GM10847 (cell line): ENCODE results near the gene MOAP1.

Experiments
- POLR2A ChIP-seq: IDR thresholded peaks from 2 replicates; pipeline ENCODE4 v1.6.1; 2011; ENCODE audit not compliant: insufficient read length; ENCODE audit errors: extremely low read depth

Gene MOAP1

DNA sequence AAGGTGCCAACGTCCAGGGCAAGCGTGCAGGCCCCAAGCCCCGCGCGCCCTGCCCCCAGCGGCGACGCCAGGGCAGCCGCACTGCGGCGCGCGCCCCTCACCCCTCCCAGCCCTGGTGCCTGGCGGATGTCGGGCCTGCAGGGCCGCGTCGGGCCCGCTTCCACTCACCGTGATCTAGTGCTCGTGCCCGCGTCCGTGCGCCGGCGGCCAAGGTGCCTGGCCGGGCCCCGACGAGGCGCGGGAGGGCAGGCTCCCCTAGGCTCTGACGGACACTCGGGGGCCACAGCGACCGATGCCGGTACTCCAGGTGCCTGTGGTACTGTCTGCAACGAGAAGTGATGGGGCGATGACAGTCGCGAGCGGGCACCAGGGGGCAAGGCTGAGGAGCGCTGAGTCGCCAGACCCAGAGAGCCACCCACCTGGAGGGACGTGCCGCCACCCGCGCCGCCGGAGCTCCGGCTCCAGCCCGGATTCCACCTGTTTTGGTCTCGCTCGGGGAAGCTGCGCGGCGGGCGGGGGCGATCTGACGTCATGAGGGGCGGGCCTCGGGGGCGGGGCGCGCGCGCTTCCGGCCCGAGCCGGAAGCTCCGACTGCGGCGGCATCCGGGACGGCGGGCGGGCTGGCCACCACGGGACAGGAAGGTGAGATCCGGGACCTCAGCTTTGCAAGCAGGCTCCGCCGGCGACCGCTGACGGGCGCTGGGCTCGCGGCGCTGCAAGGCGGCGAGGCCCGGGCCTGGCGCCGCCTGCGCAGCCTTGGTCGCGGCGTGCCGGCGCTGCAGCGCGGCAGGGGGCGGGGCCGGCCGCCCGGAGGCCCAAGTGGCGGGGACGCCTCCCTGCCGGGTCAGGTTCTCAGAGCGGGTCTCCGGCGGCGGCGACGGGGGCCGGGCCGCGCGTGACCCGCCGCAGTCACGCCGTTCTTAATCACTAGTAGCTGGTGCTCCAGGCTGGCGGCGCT lies at the start of gene MOAP1, which contains the start of gene LYSET:
Gene MOAP1, minus strand, starts transcription at position 507 of the 958 bp plus-strand sequence. CDS start 655 bp downstream, outside the sequence.
Gene LYSET, plus strand, starts transcription at position 927 of the 958 bp plus-strand sequence. CDS start 89 bp downstream, outside the sequence.
- TF ChIP-seq POLR2A, result peak; percentile 72

DNA sequence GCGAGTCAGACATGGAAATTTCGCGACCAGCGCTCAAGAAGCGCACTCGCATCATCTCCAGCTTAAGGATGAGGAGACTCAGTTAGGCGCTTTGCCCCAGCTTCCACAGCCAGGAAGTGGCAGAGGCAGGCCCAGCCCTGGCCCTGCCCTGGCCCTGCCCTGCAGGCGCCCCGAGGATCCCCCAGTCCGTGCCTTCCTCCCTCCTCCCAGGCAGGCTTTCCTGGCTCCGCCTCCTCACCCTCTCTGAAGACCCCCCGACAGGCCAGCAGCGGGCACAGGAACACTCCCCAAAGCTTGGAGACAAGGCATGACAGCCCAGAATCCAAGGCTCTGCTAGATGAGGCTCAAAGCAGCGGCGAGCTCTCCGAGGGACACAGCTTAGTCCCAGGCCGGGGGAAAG lies 47.5 kb upstream of the MOAP1 start:
- TF ChIP-seq POLR2A, result no peak

DNA sequence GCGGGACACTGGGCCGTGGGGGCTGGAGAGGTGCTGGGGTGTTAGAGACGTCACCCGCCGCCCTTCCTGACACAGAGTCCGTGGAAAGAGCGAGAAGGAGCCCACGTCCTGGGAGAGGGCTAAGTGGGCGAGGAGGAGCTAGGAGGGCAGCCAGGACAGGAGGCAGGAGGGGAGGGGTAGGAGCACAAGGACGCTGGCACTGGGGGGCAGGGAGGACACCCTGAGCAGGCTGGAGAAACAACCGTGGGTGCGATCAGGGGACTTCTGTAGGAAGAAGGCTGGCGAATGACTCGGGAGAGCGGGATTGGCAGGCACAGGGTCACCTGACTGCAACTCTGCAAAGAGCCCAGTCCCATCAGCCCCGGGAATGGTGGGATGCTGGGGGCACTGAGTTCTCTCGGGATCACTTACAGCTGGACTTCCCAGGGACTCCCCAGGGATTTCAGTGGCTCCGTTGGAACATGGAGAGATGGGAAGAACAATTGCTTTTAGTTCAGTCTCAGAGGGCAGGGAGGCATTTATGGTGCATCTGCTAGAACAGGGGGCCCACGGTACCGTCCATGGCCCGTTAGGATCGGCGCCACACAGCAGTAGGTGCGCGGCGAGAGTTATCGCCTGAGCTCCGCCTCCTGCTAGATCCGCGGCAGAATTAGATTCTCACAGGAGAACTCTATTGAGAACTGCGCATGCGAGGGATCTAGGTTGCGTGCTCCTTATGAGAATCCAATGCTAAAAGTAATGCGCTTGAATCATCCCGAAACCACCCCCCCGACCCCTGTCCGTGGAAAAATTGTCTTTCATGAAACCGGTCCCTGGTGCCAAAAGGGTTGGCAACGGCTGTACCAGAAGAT lies 46.7 kb upstream of the MOAP1 start:
- TF ChIP-seq POLR2A, result no peak

DNA sequence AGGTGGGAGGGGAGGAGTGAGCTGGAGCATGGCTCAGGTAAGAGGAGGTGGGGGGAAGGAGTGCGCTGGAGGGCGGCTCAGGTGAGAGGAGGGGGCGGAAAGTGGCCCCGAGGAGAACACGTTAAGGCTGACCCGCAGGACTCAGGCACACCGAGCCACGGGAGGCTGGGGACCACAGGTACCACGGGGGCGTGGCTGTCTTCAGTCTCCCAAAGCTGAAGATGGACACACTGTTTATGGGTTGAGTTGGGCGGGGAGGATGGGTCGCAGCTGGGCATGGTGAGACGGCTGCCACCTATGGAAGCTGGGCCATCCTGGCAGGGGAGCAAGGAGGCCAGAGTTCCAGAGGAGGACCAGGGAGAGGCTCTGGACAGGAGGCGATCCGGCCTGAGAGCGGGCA lies 45.8 kb upstream of the MOAP1 start:
- TF ChIP-seq POLR2A, result no peak

DNA sequence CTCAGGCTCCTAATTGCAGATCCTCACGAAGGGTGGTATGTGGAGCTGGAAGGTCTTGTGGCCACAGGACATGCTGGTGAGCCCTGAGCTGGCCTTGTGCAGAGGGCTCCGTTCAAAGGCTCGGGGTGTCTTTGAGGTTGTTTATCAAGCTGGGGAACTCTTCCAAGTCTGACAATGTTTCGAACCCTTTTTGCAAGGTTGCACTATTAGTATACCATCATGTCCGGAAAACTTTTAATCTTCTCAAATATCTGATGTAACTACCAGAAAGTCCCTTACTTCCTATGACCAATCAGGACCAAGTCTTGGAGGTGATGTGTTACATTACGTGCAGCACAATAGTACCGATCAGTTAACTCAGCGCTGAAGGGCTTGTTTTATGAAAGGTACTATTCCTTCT lies 43.9 kb upstream of the MOAP1 start:
- TF ChIP-seq POLR2A, result no peak

DNA sequence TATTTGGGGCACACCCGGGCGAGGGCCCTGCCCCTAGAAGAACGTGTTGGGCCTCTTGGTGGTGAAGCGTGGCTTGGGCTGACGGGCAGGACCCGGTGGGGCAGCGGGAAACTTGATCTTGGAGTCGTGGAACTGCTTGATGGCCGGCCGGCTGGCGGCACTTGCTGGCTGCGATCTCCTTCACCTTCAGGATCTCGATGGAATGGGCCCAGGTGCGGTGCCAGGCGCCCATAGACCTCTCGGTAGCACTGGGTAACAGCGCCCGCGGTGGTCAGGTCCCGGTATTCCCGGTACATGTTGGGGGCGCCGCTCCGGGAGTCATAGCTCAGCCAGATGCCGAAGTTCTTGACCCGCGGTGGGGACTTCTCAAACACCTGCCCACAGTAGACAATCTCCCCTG lies 38.9 kb upstream of the MOAP1 start:
- TF ChIP-seq POLR2A, result no peak

GRCh38 chr14:93220509-93220908 lies 35.8 kb upstream of the MOAP1 start:
- no peak for TF ChIP-seq POLR2A

DNA sequence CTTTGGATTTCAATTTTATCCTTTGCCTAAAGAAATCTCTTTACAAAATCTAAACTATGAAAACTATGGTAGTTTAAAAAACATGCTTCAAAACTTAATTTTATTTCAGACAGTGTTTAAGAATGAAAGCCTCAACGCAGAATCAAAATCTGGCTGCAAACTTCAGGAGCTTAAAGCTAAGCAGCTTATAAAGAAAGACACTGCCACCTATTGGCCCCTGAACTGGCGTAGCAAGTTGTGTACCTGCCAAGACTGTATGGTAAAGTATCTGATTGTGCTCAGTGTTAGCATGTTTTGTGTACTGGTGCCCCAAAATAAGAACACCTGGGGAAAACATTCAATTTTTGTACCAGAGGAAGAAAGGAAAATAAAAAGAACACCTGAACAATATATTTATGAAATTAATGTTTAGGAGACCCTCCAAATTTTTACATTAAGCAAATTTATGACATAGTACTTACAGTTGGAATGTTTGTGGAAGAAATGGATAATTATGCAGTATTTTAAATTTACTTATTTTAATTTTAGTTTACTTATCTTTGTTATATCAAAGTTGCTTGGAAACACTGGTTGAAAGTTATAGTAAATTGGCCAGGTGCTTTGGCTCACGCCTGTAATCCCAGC lies 34.5 kb upstream of the MOAP1 start:
- no peak for TF ChIP-seq POLR2A

DNA sequence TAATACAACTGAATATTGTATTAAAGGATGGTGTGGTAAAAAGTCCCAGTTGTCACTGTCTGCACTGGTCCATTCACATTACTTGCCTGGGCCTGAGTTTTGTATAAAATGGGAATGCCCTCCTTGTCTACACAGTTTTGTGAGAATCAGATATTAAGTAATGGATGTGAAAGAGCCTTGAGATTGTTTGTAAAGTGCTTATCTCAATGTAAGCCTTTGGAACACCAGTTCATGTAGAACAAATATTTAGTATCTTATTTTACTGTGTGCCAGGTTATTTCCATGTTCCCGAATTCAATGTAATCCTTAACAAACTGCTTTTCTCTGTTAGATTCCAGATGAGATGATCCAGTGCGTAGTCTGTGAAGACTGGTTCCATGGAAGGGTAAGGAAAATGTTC lies 29.9 kb upstream of the MOAP1 start:
- no peak for TF ChIP-seq POLR2A

DNA sequence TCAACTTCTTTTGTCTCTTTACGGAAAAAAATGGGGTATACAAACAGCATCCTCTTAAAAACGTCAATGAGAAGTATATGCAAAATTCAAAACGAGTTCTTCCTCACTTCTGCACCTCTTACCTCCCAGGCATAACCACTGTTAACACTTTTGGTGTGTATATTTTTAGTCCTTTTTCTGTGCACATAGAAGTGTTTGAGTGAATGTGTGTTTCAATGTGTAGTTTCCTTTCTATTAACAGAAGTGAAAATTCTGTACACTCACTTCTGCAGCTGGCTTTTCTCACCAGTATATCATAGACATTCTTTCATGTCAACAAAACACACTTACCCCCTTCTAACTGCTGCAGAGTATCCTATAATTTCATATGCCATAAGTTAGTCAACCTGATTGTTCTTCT lies 27.7 kb upstream of the MOAP1 start:
- TF ChIP-seq POLR2A, result no peak

DNA sequence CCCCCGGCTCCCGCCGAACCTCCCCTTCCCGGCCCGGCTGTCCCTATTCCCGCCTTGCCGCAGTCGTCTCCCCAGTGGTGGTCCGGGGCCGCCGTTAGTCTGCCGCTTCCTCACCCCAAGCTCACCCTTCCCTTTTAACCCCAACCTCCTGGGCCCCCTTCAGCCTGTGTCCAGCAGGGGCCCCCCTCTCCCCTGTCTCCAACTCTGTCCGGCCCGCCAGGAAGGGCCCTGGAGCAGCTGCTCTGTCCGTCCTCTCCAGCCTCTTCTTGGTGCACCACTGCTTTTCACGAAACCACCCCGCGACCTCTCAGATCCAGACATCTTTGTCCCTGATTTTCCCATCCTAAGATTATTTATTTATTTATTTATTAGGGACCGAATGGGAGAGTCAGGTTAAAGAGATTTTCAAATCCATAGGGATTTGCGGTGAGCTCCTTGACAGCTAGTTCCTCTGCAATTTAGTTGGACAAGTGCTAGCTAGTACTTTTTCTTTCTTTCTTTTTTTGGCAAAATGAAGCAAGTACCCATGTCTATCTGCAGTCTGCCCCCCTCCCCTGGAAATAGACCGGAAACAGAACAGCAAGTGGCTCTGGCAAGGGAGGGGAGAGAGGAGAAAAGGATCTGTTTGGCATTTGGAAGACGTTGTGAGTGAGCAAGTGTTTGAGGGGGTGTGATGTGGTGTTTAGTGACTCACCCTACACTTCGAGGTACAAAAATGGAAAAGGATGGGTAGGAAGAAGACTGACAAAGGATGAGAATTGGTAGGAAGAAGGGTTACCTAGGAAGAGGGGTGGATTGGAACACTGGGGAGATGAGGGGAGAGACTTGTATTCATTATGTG lies 23.0 kb upstream of the MOAP1 start:
- no peak for TF ChIP-seq POLR2A

DNA sequence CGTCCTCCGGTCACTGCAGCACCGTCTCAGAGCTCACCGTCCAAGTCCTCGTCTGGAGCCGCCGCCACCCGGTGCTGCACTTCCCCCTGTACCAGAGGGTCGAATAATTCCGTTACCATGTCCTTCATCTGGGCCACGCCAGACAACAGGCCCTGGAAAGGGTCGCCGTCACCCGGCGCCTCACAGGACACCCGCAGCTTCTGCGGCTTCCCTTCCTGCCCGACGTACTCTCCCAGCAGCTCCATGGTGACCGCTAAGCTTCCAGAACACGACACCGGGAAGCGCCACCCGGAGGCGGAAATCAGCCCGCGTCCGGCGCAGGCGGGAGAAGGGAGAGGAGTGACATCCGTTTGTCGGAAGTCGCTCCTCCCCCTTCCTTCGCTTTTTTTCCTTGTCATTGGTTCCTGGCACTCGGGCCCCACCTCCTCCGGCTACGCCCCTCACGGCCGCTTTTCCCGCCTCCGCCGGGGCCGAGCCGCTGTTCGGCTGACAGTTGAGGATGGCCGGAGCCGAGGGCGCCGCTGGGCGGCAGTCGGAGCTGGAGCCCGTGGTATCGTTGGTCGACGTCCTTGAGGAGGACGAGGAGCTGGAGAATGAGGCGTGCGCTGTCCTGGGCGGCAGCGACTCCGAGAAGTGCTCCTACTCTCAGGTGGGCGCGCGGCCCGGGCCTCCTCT lies 22.2 kb upstream of the MOAP1 start, which contains the start of the genes GON7 and UBR7:
Gene GON7, minus strand, starts transcription at position 273 of the 675 bp plus-strand sequence. Its CDS starts 28 bp downstream, at position 245.
Gene UBR7, plus strand, starts transcription at position 464 of the 675 bp plus-strand sequence. Its CDS starts 36 bp downstream, at position 500.
- TF ChIP-seq POLR2A, result peak; percentile 72

DNA sequence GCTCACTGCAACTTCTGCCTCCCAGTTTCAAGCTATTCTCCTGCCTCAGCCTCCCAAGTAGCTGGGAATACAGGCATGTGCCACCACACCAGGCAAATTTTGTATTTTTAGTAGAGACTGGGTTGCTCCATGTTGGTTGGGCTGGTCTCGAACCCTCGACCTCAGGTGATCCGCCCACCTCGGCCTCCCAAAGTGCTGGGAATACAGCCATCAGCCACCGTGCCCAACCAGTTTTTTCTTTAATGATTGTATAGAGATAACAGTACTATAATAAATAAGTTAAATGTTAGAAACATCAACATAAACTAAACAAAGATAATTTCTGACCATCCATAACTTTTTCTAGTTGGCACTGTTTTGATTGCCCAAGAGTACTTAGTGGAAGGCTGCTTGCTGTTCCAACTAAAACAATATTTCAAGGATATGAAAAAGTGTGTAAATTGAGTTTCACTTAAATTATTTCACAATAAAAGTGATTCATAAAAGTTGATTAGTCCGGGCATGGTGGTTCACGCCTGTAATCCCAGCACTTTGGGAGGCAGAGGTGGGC lies 16.5 kb upstream of the MOAP1 start:
- no peak for TF ChIP-seq POLR2A
